ENCODE results near the gene CNOT4. TPM values are rescaled to one million over a fixed set of nuclear protein-coding genes. Genes with fewer than 3 reads are reported as not detected.

Gene CNOT4, protein sequence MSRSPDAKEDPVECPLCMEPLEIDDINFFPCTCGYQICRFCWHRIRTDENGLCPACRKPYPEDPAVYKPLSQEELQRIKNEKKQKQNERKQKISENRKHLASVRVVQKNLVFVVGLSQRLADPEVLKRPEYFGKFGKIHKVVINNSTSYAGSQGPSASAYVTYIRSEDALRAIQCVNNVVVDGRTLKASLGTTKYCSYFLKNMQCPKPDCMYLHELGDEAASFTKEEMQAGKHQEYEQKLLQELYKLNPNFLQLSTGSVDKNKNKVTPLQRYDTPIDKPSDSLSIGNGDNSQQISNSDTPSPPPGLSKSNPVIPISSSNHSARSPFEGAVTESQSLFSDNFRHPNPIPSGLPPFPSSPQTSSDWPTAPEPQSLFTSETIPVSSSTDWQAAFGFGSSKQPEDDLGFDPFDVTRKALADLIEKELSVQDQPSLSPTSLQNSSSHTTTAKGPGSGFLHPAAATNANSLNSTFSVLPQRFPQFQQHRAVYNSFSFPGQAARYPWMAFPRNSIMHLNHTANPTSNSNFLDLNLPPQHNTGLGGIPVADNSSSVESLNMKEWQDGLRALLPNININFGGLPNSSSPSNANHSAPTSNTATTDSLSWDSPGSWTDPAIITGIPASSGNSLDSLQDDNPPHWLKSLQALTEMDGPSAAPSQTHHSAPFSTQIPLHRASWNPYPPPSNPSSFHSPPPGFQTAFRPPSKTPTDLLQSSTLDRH
- polyA plus RNA-seq (2013, experiment 1 of 2; ENCODE audit: insufficient read length) = 15.2 TPM
- polyA plus RNA-seq (2013, experiment 2 of 2; ENCODE audit: insufficient read length) = 15.3 TPM

DNA sequence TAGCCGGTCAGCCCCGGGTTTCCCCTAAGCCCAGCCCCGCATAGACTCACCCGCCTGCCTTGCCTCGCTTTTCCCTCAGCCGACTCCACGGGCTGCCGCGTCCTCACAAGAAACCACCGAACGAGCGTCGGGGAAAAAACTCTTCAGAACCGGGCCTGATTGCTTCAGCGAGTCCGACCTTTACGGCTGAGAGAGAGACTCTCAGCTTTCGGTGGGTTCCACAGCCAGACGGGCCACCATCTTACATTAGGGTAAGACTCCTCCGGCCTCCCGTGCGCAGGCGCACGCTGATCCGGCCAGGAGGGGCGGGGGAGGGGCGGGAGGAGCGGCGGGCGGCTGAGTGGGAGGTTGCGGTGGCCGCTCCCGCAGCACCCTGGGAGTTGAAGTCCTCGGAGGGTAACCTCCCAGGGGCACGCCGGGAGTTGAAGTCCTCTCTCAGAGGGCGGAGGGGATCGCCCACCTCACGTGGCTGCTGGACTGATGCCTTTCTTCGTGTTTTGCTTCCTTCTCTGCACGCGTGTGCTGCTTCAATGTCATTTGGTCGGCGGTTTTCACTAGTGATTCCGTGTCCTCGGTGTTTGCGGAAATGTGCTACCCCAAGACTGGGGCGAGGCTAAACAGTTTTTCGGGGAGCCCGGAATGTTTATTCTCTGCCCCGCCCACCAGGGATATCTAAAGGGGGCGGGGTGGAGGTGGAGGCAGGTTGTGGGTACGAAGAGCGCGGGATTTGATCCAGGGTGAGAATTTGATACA lies at the start of gene CNOT4:
Gene CNOT4 (minus strand): TSS at position 264 of the 753 bp plus-strand sequence. CDS start 71,771 bp downstream, outside the sequence.
- DNase-seq = peak; percentile 95

- DNase-seq = no peak
Observed at GRCh38 chr7:135558881-135559280, 49.0 kb upstream of the CNOT4 start.

- DNase-seq = peak; percentile 51
Observed at GRCh38 chr7:135558337-135558767, 48.5 kb upstream of the CNOT4 start.

GRCh38 chr7:135557455-135558336 lies 47.8 kb upstream of the CNOT4 start, which contains the start of gene NUP205:
NUP205 (plus strand) TSS chr7:135557917; CDS start chr7:135557945, 28 bp downstream.
- DNase-seq = peak; percentile 81

- no peak for DNase-seq
Observed at GRCh38 chr7:135553346-135553745, 43.4 kb upstream of the CNOT4 start.

- no peak for DNase-seq
Observed at GRCh38 chr7:135552148-135552547, 42.2 kb upstream of the CNOT4 start.

DNA sequence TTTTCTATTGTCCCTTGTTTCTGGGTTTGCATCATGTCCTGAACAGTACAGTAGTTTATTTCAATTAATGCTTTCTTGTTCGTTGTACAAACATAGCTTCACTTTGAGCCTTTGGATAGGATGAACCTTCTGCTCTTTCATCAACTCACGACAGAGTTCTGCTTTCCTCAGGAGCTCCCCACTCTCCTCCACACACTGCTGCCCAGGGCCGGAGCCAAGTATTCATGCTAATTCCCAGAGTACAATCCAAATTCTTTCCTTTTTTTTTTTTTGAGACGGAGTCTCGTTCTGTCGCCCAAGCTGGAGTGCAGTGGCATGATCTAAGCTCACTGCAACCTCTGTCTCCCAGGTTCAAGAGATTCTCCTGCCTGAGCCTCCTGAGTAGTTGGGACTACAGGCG lies 40.3 kb upstream of the CNOT4 start:
- DNase-seq = no peak

GRCh38 chr7:135541029-135541428 lies 31.1 kb upstream of the CNOT4 start:
- DNase-seq = no peak

GRCh38 chr7:135539629-135540028 lies 29.7 kb upstream of the CNOT4 start:
- DNase-seq = no peak

DNA sequence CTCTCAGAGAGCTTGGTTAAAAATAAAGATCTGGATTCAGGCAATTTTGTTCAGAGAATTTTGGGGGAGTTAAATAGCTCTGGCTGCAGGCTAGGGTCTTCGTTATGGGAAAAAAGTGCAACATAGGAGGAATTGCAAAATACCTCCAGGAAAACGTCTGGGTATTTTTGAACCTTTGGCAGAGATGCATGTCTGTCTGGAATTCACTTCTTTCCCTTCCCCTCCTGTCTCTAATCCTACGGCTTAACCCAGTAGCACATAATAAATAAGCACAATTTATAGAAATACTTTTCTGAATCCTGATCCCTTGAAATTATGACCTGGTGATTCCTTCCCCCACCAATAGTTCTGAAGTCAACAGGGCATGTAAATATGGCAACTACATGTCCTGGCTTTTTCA lies 28.5 kb upstream of the CNOT4 start:
- no peak for DNase-seq

DNA sequence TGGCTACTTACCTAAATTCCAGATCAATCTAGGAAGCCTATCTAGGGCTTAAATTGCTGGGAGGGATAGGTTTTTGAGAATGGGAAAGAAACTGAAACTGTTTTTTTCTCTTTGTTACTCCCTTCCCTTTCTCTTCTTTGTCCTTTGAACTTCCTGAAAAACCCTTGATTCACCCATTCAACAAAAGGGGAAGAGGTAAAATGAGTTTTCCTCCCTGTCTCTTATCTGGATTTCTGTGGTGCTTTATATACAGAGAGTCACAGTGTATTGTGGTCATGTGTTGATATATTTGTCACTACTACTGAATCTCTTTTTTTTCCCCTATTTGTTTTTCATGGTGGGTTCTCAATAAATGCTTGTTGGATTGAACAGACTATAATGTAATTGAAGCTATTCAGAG lies 28.0 kb upstream of the CNOT4 start:
- no peak for DNase-seq

GRCh38 chr7:135537453-135537852 lies 27.6 kb upstream of the CNOT4 start:
- no peak for DNase-seq

DNA sequence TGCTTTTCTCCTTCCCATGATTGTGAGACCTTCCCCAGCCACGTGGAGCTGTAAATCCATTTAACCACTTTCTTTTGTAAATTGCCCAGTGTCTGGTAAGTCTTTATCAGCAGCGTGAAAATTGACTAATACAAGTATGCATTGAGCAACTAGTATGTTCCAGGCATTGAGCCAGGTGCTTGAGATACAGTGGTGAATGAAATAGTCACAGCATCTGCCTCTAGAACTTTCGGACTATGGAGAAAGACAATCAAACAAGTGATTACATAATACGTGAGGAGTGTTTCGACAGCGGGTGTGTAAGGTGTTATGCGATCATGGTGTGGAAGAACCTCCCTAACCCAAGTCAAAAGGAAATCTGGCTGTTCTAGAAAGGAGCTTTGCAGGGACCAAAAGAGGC lies 26.2 kb upstream of the CNOT4 start:
- DNase-seq = peak; percentile 30

DNA sequence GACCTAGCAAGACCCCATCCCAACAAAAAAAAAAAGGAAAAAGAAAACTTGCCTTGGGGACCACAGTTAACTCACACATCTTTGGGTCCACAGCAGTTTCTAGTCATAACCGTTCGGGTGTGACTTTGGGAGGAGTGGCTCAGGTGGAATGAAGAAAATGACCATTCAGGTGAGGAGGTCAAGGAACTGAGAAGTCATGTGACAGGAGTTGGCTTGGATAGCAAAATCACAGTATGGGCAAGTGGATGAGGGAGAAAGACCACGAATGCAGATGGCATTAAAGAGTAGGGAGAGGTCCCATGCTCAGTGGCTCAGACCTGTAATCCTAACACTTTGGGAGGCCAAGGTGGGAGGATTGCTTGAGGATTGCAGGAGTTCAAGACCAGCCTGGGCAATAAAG lies 17.1 kb upstream of the CNOT4 start:
- no peak for DNase-seq

DNA sequence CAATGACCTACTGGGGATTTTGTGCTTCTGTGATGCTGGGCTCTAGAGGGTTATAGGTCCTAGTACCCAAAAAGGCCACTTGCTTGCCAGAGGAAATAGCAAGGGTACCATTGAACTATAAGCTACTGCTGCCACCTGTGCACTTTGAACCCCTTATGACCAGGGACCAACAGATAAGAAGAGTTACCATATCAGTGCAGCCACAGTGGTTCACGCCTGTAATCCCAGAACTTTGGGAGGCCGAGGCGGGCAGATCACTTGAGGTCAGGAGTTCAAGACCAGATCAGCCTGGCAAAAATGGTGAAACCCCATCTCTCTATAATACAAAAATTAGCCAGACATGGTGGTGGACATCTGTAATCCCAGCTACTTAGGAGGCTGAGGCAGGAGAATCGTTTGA lies 15.5 kb upstream of the CNOT4 start:
- no peak for DNase-seq

DNA sequence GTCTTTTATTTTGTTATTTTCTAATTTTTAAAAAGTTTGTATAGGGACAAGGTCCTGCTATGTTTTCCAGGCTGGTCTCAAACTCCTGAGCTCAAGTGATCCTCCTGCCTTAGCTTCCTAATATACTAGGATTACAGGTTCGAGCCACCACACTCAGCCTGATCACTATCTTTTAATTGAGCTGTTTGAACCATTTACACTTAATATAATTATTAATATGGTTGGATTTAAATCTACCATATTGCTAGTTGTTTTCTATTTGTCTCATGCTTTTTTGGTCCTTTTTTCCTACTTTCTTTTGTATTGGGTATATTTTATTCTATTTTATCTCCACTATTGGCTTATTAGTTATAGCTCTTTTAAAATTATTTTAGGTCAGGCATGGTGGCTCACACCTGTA lies 13.2 kb upstream of the CNOT4 start:
- no peak for DNase-seq

DNA sequence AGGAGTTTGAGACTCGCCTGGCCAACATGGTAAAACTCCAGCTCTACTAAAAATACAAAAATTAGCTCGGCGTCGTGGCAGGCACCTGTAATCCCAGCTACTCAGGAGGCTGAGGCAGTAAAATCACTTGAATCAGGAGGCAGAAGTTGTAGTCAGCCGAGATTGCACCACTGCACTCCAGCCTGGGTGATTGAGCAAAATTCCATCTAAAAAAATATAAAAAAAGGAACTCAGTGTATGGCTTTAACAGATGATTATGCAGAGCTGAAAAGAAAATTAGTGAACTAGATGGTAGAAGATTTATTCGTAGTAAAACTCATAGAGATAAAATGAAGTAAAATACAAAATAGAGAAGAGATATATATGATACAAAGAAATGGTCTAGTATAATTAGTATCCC lies 12.6 kb upstream of the CNOT4 start:
- DNase-seq = no peak

DNA sequence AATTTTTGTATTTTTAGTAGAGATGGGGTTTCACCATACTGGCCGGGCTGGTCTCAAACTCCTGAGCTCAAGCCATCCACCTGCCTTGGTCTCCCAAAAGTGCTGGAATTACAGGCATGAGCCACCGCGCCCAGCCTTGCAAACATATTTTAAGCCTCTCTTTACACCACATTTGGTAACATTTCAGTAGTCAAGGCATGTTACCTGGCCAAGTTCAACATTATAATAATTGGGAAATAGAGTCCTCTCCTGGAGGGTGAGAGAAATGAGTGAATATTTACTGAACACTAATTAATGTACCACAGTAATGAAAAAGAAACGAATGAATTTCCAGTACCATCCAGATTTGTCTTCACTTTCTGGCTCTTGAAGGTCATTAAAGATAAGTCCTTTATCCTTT lies 10.0 kb upstream of the CNOT4 start:
- DNase-seq = no peak

- no peak for DNase-seq
Observed at GRCh38 chr7:135519233-135519688, 9.4 kb upstream of the CNOT4 start.

DNA sequence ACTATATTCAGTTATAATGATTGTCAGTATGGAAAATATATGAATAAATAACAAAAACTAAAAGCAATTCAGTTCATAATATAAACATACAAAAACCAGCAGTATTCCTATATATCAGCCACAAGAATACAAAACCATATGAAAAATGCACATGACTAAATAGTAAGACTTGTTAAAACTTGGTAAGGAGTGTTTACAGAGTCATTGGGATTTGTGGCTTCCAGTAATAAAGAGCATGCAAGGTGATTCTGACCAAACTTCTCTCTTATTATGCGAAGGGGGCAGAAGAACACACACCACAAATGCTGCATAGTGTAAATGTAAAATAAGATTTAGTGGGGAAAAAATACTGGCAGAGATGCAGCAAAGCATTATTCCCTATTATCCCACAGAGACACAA lies 8.8 kb upstream of the CNOT4 start:
- no peak for DNase-seq

DNA sequence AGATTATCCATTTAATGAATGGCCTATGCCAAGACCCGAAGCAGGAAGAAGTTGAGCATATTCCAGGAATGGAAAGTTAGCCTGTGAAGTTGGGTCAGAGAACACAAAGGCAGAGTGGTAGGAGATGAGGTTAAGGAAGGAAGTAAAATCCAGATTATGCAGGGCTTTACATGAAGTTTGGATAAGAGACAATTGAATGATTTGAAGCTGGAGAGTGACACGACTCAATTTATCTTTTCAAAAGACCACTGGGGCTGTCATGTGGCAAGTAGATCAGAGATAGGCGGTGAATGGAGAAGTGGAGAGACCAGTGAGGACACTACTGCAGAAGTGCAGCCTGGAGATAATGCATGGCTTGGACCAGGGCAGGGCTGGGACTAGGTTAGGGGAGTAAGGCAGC lies 7.2 kb upstream of the CNOT4 start:
- DNase-seq = no peak

DNA sequence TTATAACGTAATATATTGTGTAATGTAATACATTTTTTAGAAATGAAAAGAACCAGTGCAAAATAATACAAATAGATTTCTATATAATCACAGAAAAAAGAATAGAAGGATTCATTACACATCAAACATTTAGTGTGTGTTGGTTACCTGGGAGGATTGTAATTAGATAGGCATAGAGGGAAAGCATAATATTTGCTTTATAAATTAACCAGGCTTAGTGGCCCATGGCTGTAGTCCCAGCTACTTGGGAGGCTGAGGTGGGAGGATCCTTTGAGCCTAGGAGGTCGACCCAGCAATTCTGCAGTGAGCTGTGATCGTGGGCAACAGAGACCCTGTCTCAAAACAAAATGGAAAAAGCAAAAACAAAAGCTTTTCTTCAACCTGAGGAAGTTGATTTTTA lies 5.0 kb upstream of the CNOT4 start:
- no peak for DNase-seq
